ENCODE measurements around the gene C11orf98. TPM values are rescaled to one million over a fixed set of nuclear protein-coding genes. Genes with fewer than 3 reads are reported as not detected.
"Not testable (repeated sequence)": the region's sequence is repeated elsewhere in the genome, so short reads cannot be mapped to it uniquely, and the experiment has no call there.

Gene C11orf98
- total RNA-seq, 1 experiment from 2014 or later: 141 TPM

GRCh38 chr11:62621027-62621566 lies 43.9 kb downstream of the C11orf98 start:
- H3K9me3 ChIP-seq (ENCODE audit: low read depth, low read length, poor library complexity, severe bottlenecking): no peaks in the 10 kb centered on the region
- H3K4me3 ChIP-seq (ENCODE audit: low read depth, low read length, poor library complexity, severe bottlenecking): peak overlapping the region; percentile 57
- peaks cover 24% of the 10 kb centered on the region for H3K36me3 ChIP-seq (ENCODE audit: insufficient read depth, low read length, poor library complexity, severe bottlenecking)
- DNase-seq (ENCODE audit: low spot score): no peak
- ChIA-PET POLR2A (ENCODE audit: low non-redundant PET) (interaction anchor here (0.6 kb wide), 1 partner anchor 265 kb away, joined by 4 read pairs; no protein-coding TSS in a partner anchor), CTCF (interaction anchor here (1.1 kb wide), 1 partner anchor 30 kb away, joined by 6 read pairs; the partner anchor contains the start of gene TUT1)
- H3K27me3 ChIP-seq (replicated peaks; ENCODE audit: insufficient read depth, low read depth, low read length, poor library complexity): no peaks in the 10 kb centered on the region
- peaks cover 12% of the 10 kb centered on the region for H3K4me1 ChIP-seq (ENCODE audit: insufficient read depth, low read length, poor library complexity, severe bottlenecking)
- no peak for TF ChIP-seq CTCF (conservative IDR thresholded peaks at IDR 0.05; ENCODE audit: low read depth, low read length)
- TF ChIP-seq EZH2 (IDR thresholded peaks at IDR 0.05; ENCODE audit: borderline replicate concordance, low read depth, low read length, poor library complexity, severe bottlenecking): no peak
- intact Hi-C loops (cut with micrococcal nuclease; ENCODE audit: unreplicated experiment): no loop called here
- peak overlapping the region; percentile 86 for H3K27ac ChIP-seq (ENCODE audit: low read depth, low read length, poor library complexity, severe bottlenecking)
- TSS peak; percentile 36 for BruUV-seq (replicated peaks)

GRCh38 chr11:62616957-62617356 lies 48.1 kb downstream of the C11orf98 start:
- CTCF ChIA-PET: interaction anchor here (0.6 kb wide), 1 partner anchor 39 kb away, joined by 3 read pairs; no protein-coding TSS in a partner anchor
- H3K27ac ChIP-seq (ENCODE audit: low read depth, low read length, poor library complexity, severe bottlenecking); H3K4me1 ChIP-seq (ENCODE audit: insufficient read depth, low read length, poor library complexity, severe bottlenecking); DNase-seq (ENCODE audit: low spot score); BruUV-seq (replicated peaks); H3K4me3 ChIP-seq (ENCODE audit: low read depth, low read length, poor library complexity, severe bottlenecking); H3K9me3 ChIP-seq (ENCODE audit: low read depth, low read length, poor library complexity, severe bottlenecking); POLR2A ChIA-PET (ENCODE audit: low non-redundant PET); intact Hi-C loops (cut with micrococcal nuclease; ENCODE audit: unreplicated experiment); H3K27me3 ChIP-seq (replicated peaks; ENCODE audit: insufficient read depth, low read depth, low read length, poor library complexity): not testable (repeated sequence)
- peaks cover 10% of the 10 kb centered on the region for H3K36me3 ChIP-seq (ENCODE audit: insufficient read depth, low read length, poor library complexity, severe bottlenecking)

GRCh38 chr11:62615521-62615920 lies 49.5 kb downstream of the C11orf98 start:
- POLR2A ChIA-PET (ENCODE audit: low non-redundant PET): no interaction called here
- no TSS peak for BruUV-seq (replicated peaks)
- H3K36me3 ChIP-seq (ENCODE audit: insufficient read depth, low read length, poor library complexity, severe bottlenecking): peaks cover 10% of the 10 kb centered on the region

More at GRCh38 chr11:62615521-62615920, 49.5 kb downstream of the C11orf98 start:
- H3K9me3 ChIP-seq (ENCODE audit: low read depth, low read length, poor library complexity, severe bottlenecking): no peaks in the 10 kb centered on the region
- DNase-seq (ENCODE audit: low spot score): no peak
- CTCF ChIA-PET: interaction anchor here (0.7 kb wide), 1 partner anchor 16 kb away, joined by 3 read pairs; no protein-coding TSS in a partner anchor
- no peak overlapping the region for H3K27ac ChIP-seq (ENCODE audit: low read depth, low read length, poor library complexity, severe bottlenecking)
- peaks cover 14% of the 10 kb centered on the region for H3K4me1 ChIP-seq (ENCODE audit: insufficient read depth, low read length, poor library complexity, severe bottlenecking)
- H3K4me3 ChIP-seq (ENCODE audit: low read depth, low read length, poor library complexity, severe bottlenecking): no peak overlapping the region
- H3K27me3 ChIP-seq (replicated peaks; ENCODE audit: insufficient read depth, low read depth, low read length, poor library complexity): no peaks in the 10 kb centered on the region
- intact Hi-C loops (cut with micrococcal nuclease; ENCODE audit: unreplicated experiment): no loop called here
- TF ChIP-seq CTCF (conservative IDR thresholded peaks at IDR 0.05; ENCODE audit: low read depth, low read length) (no peak), EZH2 (IDR thresholded peaks at IDR 0.05; ENCODE audit: borderline replicate concordance, low read depth, low read length, poor library complexity, severe bottlenecking) (no peak)
